Epithelial cell of esophagus (primary cell): Measurements from ENCODE around the gene PAX5.

Source experiments
- DNase-seq: peaks from one replicate; pipeline ENCODE4 v3.0.0; 2010; ENCODE audit warnings: low read depth
- H3K4me3 ChIP-seq: 2 replicates; pipeline ENCODE4 v1.5.1; 2011; ENCODE audit warnings: mild to moderate bottlenecking, low read length, control low read depth
- TF ChIP-seq, protein P1 (sequence below): IDR thresholded peaks from 2 replicates; pipeline ENCODE4 v1.5.1; 2011; ENCODE audit warnings: low read depth, mild to moderate bottlenecking, low read length, control low read depth, inconsistent platforms; ENCODE audit not compliant: insufficient read depth; ENCODE audit errors: missing control alignments

The PAX5 gene

DNA sequence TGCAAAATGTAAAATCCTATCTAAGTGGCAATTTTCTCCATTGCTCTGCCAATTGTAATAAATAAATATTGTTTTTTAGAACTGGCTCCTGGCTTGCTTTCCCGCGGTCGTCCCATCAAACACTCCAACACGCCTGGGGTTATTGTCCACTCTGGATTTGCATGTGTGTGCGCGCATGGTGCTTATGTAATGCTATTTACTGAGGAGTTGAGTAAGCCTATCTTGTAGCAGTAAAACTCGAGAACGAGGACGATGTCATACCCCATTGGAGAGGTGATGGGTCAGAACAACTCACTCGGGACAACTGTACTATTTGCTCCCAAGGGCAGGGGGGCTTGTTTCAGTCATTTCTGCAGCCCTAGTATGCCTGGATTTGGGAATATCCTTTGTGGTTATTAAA is 220.9 kb downstream of the PAX5 start:
- TF ChIP-seq, protein P1, sequence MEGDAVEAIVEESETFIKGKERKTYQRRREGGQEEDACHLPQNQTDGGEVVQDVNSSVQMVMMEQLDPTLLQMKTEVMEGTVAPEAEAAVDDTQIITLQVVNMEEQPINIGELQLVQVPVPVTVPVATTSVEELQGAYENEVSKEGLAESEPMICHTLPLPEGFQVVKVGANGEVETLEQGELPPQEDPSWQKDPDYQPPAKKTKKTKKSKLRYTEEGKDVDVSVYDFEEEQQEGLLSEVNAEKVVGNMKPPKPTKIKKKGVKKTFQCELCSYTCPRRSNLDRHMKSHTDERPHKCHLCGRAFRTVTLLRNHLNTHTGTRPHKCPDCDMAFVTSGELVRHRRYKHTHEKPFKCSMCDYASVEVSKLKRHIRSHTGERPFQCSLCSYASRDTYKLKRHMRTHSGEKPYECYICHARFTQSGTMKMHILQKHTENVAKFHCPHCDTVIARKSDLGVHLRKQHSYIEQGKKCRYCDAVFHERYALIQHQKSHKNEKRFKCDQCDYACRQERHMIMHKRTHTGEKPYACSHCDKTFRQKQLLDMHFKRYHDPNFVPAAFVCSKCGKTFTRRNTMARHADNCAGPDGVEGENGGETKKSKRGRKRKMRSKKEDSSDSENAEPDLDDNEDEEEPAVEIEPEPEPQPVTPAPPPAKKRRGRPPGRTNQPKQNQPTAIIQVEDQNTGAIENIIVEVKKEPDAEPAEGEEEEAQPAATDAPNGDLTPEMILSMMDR = no peak
- DNase-seq = no peak
- no peak overlapping the region for H3K4me3 ChIP-seq

GRCh38 chr9:36812556-36812955 is 221.5 kb downstream of the PAX5 start:
- no peak for DNase-seq
- no peak overlapping the region for H3K4me3 ChIP-seq
- TF ChIP-seq, protein P1 = no peak

DNA sequence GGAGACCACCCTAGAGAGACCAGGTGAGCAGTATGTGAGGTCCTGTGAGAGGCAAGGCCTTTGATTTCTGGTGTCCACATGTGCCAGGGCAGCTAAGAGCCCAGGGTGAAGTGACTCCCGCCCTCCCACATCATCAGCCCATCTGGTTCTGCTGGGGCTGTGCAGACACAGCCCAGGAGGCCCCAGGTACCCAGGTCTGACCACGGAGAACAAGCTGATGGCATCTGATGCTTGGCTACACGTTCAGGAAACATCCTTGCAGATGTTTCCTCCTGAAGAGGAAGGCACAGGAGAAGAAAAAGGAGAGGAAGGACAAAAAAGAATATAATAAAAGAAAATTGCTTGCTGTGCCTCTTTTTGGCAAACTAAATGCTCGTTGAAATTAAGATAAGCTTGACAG is 225.8 kb downstream of the PAX5 start:
- no peak overlapping the region for H3K4me3 ChIP-seq
- no peak for DNase-seq
- TF ChIP-seq, protein P1 = no peak

- no peak for DNase-seq
- TF ChIP-seq, protein P1 = no peak
- H3K4me3 ChIP-seq = no peak overlapping the region
These were observed 230.1 kb downstream of the PAX5 start for GRCh38 chr9:36803961-36804360.

GRCh38 chr9:36802201-36802920 is 231.7 kb downstream of the PAX5 start:
- TF ChIP-seq, protein P1 = no peak
- DNase-seq = peak; percentile 58
- H3K4me3 ChIP-seq = no peak overlapping the region

DNA sequence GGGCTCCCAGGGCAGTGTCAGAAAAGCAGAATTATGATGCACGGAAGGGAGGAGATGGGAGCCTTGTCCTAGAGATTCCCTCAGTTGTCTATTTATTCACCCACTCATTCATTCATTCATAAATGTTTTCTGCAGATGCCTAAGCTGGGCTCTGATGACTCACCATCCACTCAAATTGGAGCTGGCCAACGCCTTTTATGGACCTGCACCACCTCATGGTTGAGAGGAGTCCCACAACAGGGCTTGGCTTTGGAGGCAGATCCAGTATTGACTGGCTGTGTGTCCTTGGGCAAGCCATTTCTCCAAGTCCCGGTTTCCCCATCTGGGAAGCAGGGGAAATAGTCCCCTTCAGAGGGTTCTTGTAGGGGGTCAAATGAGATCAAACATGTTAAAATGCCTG is 233.6 kb downstream of the PAX5 start:
- DNase-seq = peak; percentile 33
- no peak overlapping the region for H3K4me3 ChIP-seq
- TF ChIP-seq, protein P1 = no peak
